ENCODE measurements around the gene INSIG1. TPM values are rescaled to one million over a fixed set of nuclear protein-coding genes. Genes with fewer than 3 reads are reported as not detected.

INSIG1 gene
- total RNA-seq, 1 experiment from 2014 or later = 54.7 TPM

GRCh38 chr7:155282671-155283070 is 15.0 kb upstream of the INSIG1 start:
- Histone ChIP-seq H3K79me2 (ENCODE audit: insufficient read depth, low read length) (no peaks in the 10 kb centered on the region), H3K36me3 (ENCODE audit: control insufficient read depth in 1 of 2, insufficient read depth in 2 of 2, low read length in 2 of 2) (no peaks in the 10 kb centered on the region), H3K4me1 (ENCODE audit: control insufficient read depth in 1 of 2, insufficient read depth in 2 of 2, low read length in 2 of 2) (peaks cover 0 to 12% of the 10 kb centered on the region in 2 experiments; a peak in 2 of 4 replicates), H3K4me2 (ENCODE audit: low read length) (no peak overlapping the region), H3K9me3 (ENCODE audit: control insufficient read depth in 1 of 2, insufficient read depth in 1 of 2, low read depth in 1 of 2, low read length in 2 of 2) (no peaks in the 10 kb centered on the region), H3K9ac (ENCODE audit: low read length) (no peak overlapping the region), H3K9me2 (ENCODE audit: insufficient read depth) (no peaks in the 10 kb centered on the region), H2AFZ (ENCODE audit: low read depth, low read length, poor library complexity, severe bottlenecking) (no peak overlapping the region), H3K27me3 (ENCODE audit: insufficient read depth, low read length) (peaks cover 20% of the 10 kb centered on the region; the same call in 1 of the 2 replicates), H3K4me3 (replicated peaks in 1 of 2; ENCODE audit: low read depth in 1 of 2, low read length in 2 of 2) (no peak overlapping the region), H3K27ac (ENCODE audit: low read depth, low read length) (no peak overlapping the region), H4K20me1 (ENCODE audit: insufficient read depth) (no peaks in the 10 kb centered on the region)
- DNase-seq (ENCODE audit: low read depth, low spot score) (no peak), ATAC-seq (no peak)
- BruUV-seq (replicated peaks) = no TSS peak
- TF ChIP-seq POLR2A (IDR thresholded peaks at IDR 0.05; ENCODE audit: borderline replicate concordance, extremely low read depth, insufficient read depth, insufficient read length) (no peak), ZNF274 (IDR thresholded peaks at IDR 0.05; ENCODE audit: low read depth, low read length) (no peak), EGR1 (IDR thresholded peaks at IDR 0.05; ENCODE audit: low read depth) (no peak), ZBTB33 (IDR thresholded peaks at IDR 0.05; ENCODE audit: extremely low read depth, insufficient replicate concordance, low read length) (no peak), YY1 (IDR thresholded peaks at IDR 0.05; ENCODE audit: extremely low read depth, insufficient replicate concordance, low read depth, low read length) (no peak), SRF (IDR thresholded peaks at IDR 0.05; ENCODE audit: low read depth) (no peak)
- POLR2A ChIA-PET = no interaction called here
- intact Hi-C loops (cut with micrococcal nuclease) = no loop called here
- RAD21 ChIA-PET (ENCODE audit: low non-redundant PET in 1 of 2, low total read pairs in 2 of 2, uncharacterized antibody in 2 of 2, unreplicated experiment in 2 of 2) = no interaction called here
- CTCF ChIA-PET = no interaction called here

GRCh38 chr7:155283565-155284194 is 14.0 kb upstream of the INSIG1 start:
- BruUV-seq (replicated peaks) = no TSS peak
- ATAC-seq (no peak), DNase-seq (ENCODE audit: low read depth, low spot score) (no peak)
- Histone ChIP-seq H3K27ac (ENCODE audit: low read depth, low read length) (no peak overlapping the region), H3K4me2 (ENCODE audit: low read length) (no peak overlapping the region), H2AFZ (ENCODE audit: low read depth, low read length, poor library complexity, severe bottlenecking) (no peak overlapping the region), H3K36me3 (ENCODE audit: control insufficient read depth in 1 of 2, insufficient read depth in 2 of 2, low read length in 2 of 2) (no peaks in the 10 kb centered on the region), H3K4me1 (ENCODE audit: control insufficient read depth in 1 of 2, insufficient read depth in 2 of 2, low read length in 2 of 2) (peaks cover 0 to 4% of the 10 kb centered on the region in 2 experiments; a peak in 1 of 4 replicates), H3K79me2 (ENCODE audit: insufficient read depth, low read length) (no peaks in the 10 kb centered on the region), H3K27me3 (ENCODE audit: insufficient read depth, low read length) (peaks cover 11% of the 10 kb centered on the region; the same call in 1 of the 2 replicates), H3K9me2 (ENCODE audit: insufficient read depth) (no peaks in the 10 kb centered on the region), H3K9me3 (ENCODE audit: control insufficient read depth in 1 of 2, insufficient read depth in 1 of 2, low read depth in 1 of 2, low read length in 2 of 2) (no peaks in the 10 kb centered on the region), H4K20me1 (ENCODE audit: insufficient read depth) (no peaks in the 10 kb centered on the region), H3K4me3 (replicated peaks in 1 of 2; ENCODE audit: low read depth in 1 of 2, low read length in 2 of 2) (no peak overlapping the region), H3K9ac (ENCODE audit: low read length) (no peak overlapping the region)
- intact Hi-C loops (cut with micrococcal nuclease) = no loop called here
- CTCF ChIA-PET = no interaction called here
- RAD21 ChIA-PET (ENCODE audit: low non-redundant PET in 1 of 2, low total read pairs in 2 of 2, uncharacterized antibody in 2 of 2, unreplicated experiment in 2 of 2) = no interaction called here
- POLR2A ChIA-PET = no interaction called here
- TF ChIP-seq CEBPB (IDR thresholded peaks at IDR 0.05; ENCODE audit: low read depth) (no peak), EZH2 (IDR thresholded peaks at IDR 0.05) (no peak), ZBTB33 (IDR thresholded peaks at IDR 0.05; ENCODE audit: extremely low read depth, insufficient replicate concordance, low read length) (no peak), ZNF274 (IDR thresholded peaks at IDR 0.05; ENCODE audit: low read depth, low read length) (no peak), ATF3 (IDR thresholded peaks at IDR 0.05) (no peak), ELF1 (IDR thresholded peaks at IDR 0.05; ENCODE audit: borderline replicate concordance, low read depth) (no peak)
- TF ChIP-seq, protein P1, sequence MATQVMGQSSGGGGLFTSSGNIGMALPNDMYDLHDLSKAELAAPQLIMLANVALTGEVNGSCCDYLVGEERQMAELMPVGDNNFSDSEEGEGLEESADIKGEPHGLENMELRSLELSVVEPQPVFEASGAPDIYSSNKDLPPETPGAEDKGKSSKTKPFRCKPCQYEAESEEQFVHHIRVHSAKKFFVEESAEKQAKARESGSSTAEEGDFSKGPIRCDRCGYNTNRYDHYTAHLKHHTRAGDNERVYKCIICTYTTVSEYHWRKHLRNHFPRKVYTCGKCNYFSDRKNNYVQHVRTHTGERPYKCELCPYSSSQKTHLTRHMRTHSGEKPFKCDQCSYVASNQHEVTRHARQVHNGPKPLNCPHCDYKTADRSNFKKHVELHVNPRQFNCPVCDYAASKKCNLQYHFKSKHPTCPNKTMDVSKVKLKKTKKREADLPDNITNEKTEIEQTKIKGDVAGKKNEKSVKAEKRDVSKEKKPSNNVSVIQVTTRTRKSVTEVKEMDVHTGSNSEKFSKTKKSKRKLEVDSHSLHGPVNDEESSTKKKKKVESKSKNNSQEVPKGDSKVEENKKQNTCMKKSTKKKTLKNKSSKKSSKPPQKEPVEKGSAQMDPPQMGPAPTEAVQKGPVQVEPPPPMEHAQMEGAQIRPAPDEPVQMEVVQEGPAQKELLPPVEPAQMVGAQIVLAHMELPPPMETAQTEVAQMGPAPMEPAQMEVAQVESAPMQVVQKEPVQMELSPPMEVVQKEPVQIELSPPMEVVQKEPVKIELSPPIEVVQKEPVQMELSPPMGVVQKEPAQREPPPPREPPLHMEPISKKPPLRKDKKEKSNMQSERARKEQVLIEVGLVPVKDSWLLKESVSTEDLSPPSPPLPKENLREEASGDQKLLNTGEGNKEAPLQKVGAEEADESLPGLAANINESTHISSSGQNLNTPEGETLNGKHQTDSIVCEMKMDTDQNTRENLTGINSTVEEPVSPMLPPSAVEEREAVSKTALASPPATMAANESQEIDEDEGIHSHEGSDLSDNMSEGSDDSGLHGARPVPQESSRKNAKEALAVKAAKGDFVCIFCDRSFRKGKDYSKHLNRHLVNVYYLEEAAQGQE (IDR thresholded peaks at IDR 0.05; ENCODE audit: low read depth) = no peak

Data from HCT116 (cell line).